ENCODE results near the gene SNX9.

GRCh38 chr6:157867155-157867559, 44.1 kb downstream of the SNX9 start:
- TF ChIP-seq CTCF (conservative IDR thresholded peaks at IDR 0.05; ENCODE audit: low read length) (no peak), EZH2phosphoT487 (IDR thresholded peaks at IDR 0.05; ENCODE audit: borderline replicate concordance) (no peak)
